NB4 (cell line): ENCODE results near the gene SPINK4.

ENCODE experiments used
- DNase-seq: peaks from one replicate; pipeline ENCODE4 v3.0.0; 2010; ENCODE audit warnings: low read depth
- H3K4me3 ChIP-seq: one replicate; pipeline ENCODE4 v1.5.1; 2011; ENCODE audit warnings: mild to moderate bottlenecking, low read depth, low read length, moderate library complexity
- CTCF ChIP-seq: IDR thresholded peaks from one replicate; pipeline ENCODE4 v1.5.1; 2012; ENCODE audit warnings: low read depth, low read length
- MYC ChIP-seq: IDR thresholded peaks from 2 replicates; pipeline ENCODE4 v1.6.1; 2011; ENCODE audit warnings: low read depth, low read length
- POLR2A ChIP-seq: IDR thresholded peaks from 2 replicates; pipeline ENCODE4 v1.6.1; 2011; ENCODE audit warnings: mild to moderate bottlenecking; ENCODE audit not compliant: insufficient read length; ENCODE audit errors: extremely low read depth
- TF ChIP-seq, protein P1 (sequence below): IDR thresholded peaks from 2 replicates; pipeline ENCODE4 v1.6.1; 2011; ENCODE audit warnings: low read depth, low read length

SPINK4 gene

DNA sequence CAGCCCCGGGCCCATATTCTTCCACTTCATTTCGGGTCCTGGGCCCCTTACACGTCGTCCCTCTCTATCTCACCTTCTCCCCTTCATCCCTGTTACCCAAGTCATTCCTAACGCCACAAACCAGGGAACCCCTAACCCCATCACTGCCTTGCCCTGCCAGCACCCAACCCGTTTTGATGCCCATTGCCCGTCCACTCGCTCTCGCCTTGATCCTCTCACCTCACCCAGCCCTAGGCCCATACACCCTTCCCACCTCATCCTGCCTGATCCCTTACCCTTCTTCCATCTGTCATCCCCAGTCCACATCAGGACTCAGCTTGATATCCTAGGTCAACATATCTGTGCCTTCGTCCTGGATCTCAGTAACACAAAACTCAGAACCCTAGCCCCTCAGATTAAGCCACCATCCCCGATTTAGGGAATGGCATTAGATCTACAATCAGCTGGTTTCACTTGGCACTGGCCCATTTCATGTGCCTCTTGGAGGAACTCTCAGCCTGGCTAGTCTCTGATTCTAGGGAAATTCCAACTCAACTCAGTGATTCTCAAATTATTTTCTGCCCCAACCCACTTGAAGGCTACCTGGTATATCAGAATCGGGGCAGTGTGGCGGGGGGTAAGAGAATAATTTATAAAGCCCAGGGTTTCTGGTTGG, 25.4 kb downstream of the SPINK4 start:
- no peak for DNase-seq
- TF ChIP-seq MYC = no peak
- TF ChIP-seq POLR2A = no peak
- TF ChIP-seq, protein P1, sequence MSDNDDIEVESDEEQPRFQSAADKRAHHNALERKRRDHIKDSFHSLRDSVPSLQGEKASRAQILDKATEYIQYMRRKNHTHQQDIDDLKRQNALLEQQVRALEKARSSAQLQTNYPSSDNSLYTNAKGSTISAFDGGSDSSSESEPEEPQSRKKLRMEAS = no peak
- no peak for TF ChIP-seq CTCF
- H3K4me3 ChIP-seq = peak overlapping the region; percentile 90

DNA sequence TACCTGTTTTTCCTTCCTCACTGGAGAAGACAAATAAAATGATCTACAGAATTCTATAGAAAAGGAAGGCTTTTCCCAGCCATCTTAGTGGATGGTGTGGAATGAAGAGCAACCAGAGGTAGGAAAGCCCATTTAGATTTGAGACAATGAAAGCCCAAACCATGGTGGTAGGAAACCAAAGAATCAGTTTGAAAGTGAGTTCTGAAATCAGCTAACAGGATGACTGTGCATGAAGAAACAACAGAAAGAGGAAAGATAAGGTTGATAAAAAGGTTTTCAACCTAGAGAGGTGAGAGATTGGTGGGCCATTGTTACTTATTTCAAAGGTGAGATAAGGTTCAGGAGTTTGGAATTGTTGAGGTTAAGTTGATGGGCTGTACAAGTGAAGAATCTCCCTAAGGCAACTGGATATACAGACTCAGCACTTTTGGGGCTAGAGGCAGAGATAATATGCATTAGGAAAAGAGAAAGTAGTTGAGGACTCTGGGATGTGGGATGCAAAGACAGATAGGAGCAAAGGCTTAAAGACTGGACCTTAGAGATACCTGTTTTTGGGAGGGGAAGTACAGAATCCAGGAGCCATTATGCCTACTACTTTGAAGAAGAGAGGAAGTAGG, 27.3 kb downstream of the SPINK4 start:
- no peak overlapping the region for H3K4me3 ChIP-seq
- no peak for DNase-seq
- no peak for TF ChIP-seq POLR2A
- TF ChIP-seq, protein P1 = no peak
- no peak for TF ChIP-seq CTCF
- no peak for TF ChIP-seq MYC

- TF ChIP-seq MYC = no peak
- TF ChIP-seq CTCF = no peak
- no peak for TF ChIP-seq POLR2A
- TF ChIP-seq, protein P1 = no peak
- H3K4me3 ChIP-seq = no peak overlapping the region
- DNase-seq = no peak
Measured at GRCh38 chr9:33270146-33270545, 30.2 kb downstream of the SPINK4 start.

GRCh38 chr9:33272061-33272460, 32.1 kb downstream of the SPINK4 start:
- H3K4me3 ChIP-seq = no peak overlapping the region
- no peak for DNase-seq
- TF ChIP-seq, protein P1 = no peak
- no peak for TF ChIP-seq POLR2A
- TF ChIP-seq CTCF = no peak
- TF ChIP-seq MYC = no peak

DNA sequence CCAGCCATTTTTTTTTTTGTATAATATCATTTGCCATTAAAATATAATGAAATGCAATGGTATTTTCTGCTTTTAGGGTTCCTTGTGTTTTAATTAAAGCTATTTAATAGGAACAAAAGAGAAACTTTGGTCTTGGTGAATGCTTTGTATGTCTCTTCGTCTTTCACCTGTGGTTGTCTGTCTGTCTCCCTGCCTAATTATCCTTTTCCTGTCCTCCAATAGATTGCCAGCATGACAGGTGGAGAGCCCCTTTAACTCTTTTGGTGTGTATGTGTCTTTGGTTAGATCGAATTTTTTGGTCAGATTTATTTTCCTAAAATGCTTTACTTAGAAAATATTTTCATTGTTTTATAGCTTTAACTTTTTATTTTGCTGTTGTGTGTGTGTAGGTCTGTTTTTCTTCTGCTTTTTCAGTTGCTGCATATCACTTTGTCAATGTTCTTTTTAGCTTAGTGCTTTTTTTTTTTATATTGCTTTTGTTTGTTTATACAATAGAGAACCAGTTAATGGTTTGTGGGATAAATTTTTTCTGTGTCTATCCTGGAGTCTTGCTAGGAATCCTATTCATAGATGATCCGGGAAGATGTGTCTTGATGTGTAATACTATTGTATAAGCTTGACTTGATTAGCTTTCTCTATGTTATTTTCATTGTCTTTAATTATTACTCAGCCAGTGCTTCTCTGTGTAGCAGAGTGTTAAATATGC, 33.5 kb downstream of the SPINK4 start:
- no peak for DNase-seq
- H3K4me3 ChIP-seq = no peak overlapping the region
- TF ChIP-seq, protein P1 = no peak
- TF ChIP-seq MYC = no peak
- no peak for TF ChIP-seq POLR2A
- TF ChIP-seq CTCF = no peak
